Left ventricle myocardium inferior (tissue), 1 donor: Measurements from ENCODE around the gene GPR50. TPM values are rescaled to one million over a fixed set of nuclear protein-coding genes. Genes with fewer than 3 reads are reported as not detected.

Source experiments
- DNase-seq: peaks from one replicate; pipeline ENCODE4 v3.0.0-alpha.2; 2020
- H3K27ac ChIP-seq: fragments of 200-600 bp; replicated peaks from 2 replicates; pipeline ENCODE4 v1.8.0; 2021
- H3K27me3 ChIP-seq: fragments of 200-600 bp; 2 replicates; pipeline ENCODE4 v1.8.0; 2021; ENCODE audit warnings: low read depth
- H3K36me3 ChIP-seq: fragments of 200-600 bp; 2 replicates; pipeline ENCODE4 v1.8.0; 2021
- H3K4me1 ChIP-seq: fragments of 200-600 bp; 2 replicates; pipeline ENCODE4 v1.8.0; 2021
- H3K4me3 ChIP-seq: fragments of 200-600 bp; 2 replicates; pipeline ENCODE4 v1.8.0; 2021; ENCODE audit warnings: mild to moderate bottlenecking, moderate library complexity
- H3K9me3 ChIP-seq: fragments of 200-600 bp; replicated peaks from 2 replicates; pipeline ENCODE4 v1.8.0; 2021
- CTCF ChIP-seq: fragments of 200-600 bp; IDR thresholded peaks from 2 replicates; pipeline ENCODE4 v1.8.0; 2021; ENCODE audit warnings: antibody characterized with exemption, mild to moderate bottlenecking, borderline replicate concordance
- intact Hi-C: fragments of 100-400 bp; cut with micrococcal nuclease; formaldehyde crosslinking; loops from one replicate; pipeline ENCODE4 v1.11.0; 2022
- total RNA-seq: library from RNA; stranded (reverse); fragmentation: NEBNext Ultra II Directional; extraction: Animal tissue kit (Norgen Biotek cat#: 25700); gene quantifications from one replicate; pipeline ENCODE4 v1.2.1, GENCODE V29; 2021
- donor health status: DM: no; HTN: yes; CAD: no; lungs with severe emphysema.

Gene GPR50
- total RNA-seq, 1 donor from 2014 or later, result not detected

- Histone ChIP-seq H3K27ac (no peak overlapping the region), H3K9me3 (no peaks in the 10 kb centered on the region), H3K4me3 (no peak overlapping the region), H3K4me1 (no peaks in the 10 kb centered on the region), H3K36me3 (no peaks in the 10 kb centered on the region), H3K27me3 (peaks cover 82% of the 10 kb centered on the region)
- no peak for TF ChIP-seq CTCF
- DNase-seq, result no peak
- intact Hi-C loops, result no loop called here
Measured at GRCh38 chrX:151175283-151176062, 911 bp upstream of the GPR50 start.

- no peaks in the 10 kb centered on the region for H3K9me3 ChIP-seq
- TF ChIP-seq CTCF, result no peak
- H3K27ac ChIP-seq, result no peak overlapping the region
- peaks cover 84% of the 10 kb centered on the region for H3K27me3 ChIP-seq
- DNase-seq, result no peak
- no peaks in the 10 kb centered on the region for H3K36me3 ChIP-seq
- intact Hi-C loops, result no loop called here
- peak overlapping the region; percentile 43 for H3K4me3 ChIP-seq
- no peaks in the 10 kb centered on the region for H3K4me1 ChIP-seq
Measured at GRCh38 chrX:151177141-151178027, 1.0 kb downstream of the GPR50 start.

- peaks cover 90% of the 10 kb centered on the region for H3K27me3 ChIP-seq
- no peaks in the 10 kb centered on the region for H3K36me3 ChIP-seq
- no peak for TF ChIP-seq CTCF
- no peak overlapping the region for H3K4me3 ChIP-seq
- no peak for DNase-seq
- no peak overlapping the region for H3K27ac ChIP-seq
- no peaks in the 10 kb centered on the region for H3K9me3 ChIP-seq
- no peaks in the 10 kb centered on the region for H3K4me1 ChIP-seq
- intact Hi-C loops, result no loop called here
Measured at GRCh38 chrX:151178746-151179145, 2.4 kb downstream of the GPR50 start.

- H3K4me3 ChIP-seq, result no peak overlapping the region
- TF ChIP-seq CTCF, result no peak
- no peaks in the 10 kb centered on the region for H3K36me3 ChIP-seq
- intact Hi-C loops, result no loop called here
- H3K4me1 ChIP-seq, result no peaks in the 10 kb centered on the region
- H3K27ac ChIP-seq, result no peak overlapping the region
- no peak for DNase-seq
- no peaks in the 10 kb centered on the region for H3K9me3 ChIP-seq
- H3K27me3 ChIP-seq, result peaks cover 80% of the 10 kb centered on the region
Measured at GRCh38 chrX:151180400-151180799, 4.0 kb downstream of the GPR50 start.

- H3K36me3 ChIP-seq, result no peaks in the 10 kb centered on the region
- no peak overlapping the region for H3K27ac ChIP-seq
- TF ChIP-seq CTCF, result no peak
- H3K9me3 ChIP-seq, result no peaks in the 10 kb centered on the region
- intact Hi-C loops, result no loop called here
- DNase-seq, result no peak
- H3K27me3 ChIP-seq, result peaks cover 79% of the 10 kb centered on the region
- no peak overlapping the region for H3K4me3 ChIP-seq
- no peaks in the 10 kb centered on the region for H3K4me1 ChIP-seq
Measured at GRCh38 chrX:151181088-151181487, 4.7 kb downstream of the GPR50 start.
